PFSK-1 (cell line): Measurements from ENCODE around the gene THAP5.

ENCODE experiments used
- POLR2AphosphoS5 ChIP-seq: IDR thresholded peaks from 2 replicates; pipeline ENCODE4 v1.6.1; 2012; ENCODE audit warnings: low read depth, mild to moderate bottlenecking, control low read depth, low read length, moderate library complexity
- SIN3A ChIP-seq: IDR thresholded peaks from 2 replicates; pipeline ENCODE4 v1.6.1; 2012; ENCODE audit warnings: mild to moderate bottlenecking, low read length, moderate library complexity, borderline replicate concordance; ENCODE audit not compliant: insufficient read depth
- TAF1 ChIP-seq: IDR thresholded peaks from 2 replicates; pipeline ENCODE4 v1.6.1; 2012; ENCODE audit warnings: low read length, control low read depth, borderline replicate concordance; ENCODE audit not compliant: insufficient read depth

- TF ChIP-seq POLR2AphosphoS5 (no peak), SIN3A (no peak), TAF1 (no peak)
These were observed 28.0 kb downstream of the THAP5 start for GRCh38 chr7:108541478-108541877.
